ENCODE measurements around the gene BBX.
A peak's percentile ranks its signal among the peaks of the same experiment; 100 is the strongest.

Gene BBX
- 115 to 232 (median 188) reads per million in 9 experiments for total RNA-seq

- Mint-ChIP-seq H3K36me3 (ENCODE audit: insufficient read depth) (peaks cover 14% of the 10 kb centered on the region), H3K9me3 (no peaks in the 10 kb centered on the region), H3K4me3 (peak within 1 kb of the TSS; percentile 96), H3K4me1 (ENCODE audit: low read depth in 2 of 2) (peaks cover 20 to 31% of the 10 kb centered on the region in 2 donors), H3K27ac (peak within 1 kb of the TSS; percentile 92 to 94), H3K27me3 (peaks cover 0 to 3% of the 10 kb centered on the region in 2 donors)
- ATAC-seq (replicated peaks): peak; percentile 85
- peak; percentile 92 to 98 (median 95) for DNase-seq
These were observed at the start of gene BBX for GRCh38 chr3:107522510-107523288. BBX (plus strand) TSS chr3:107522962; CDS start chr3:107710461, 187,499 bp downstream.

DNA sequence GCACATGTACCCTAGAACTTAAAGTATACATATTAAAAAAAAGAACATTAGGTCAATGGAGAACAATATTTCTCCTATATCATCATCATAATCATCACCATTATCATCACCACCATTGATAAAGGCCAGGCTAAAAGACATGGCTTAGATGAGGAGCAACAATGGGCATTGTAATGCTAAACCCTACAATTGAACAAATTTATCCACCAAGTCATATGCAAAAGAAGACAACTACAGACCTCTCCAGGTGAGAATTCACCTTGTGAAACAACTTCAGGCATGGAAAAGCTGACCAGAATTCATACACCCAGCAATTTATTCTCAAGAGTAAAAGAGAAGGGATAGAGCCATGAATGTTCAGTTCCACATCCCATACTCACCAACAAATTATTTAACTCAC is 46.3 kb upstream of the BBX start:
- Mint-ChIP-seq H3K4me1 (ENCODE audit: low read depth in 2 of 2) (no peaks in the 10 kb centered on the region), H3K4me3 (no peak overlapping the region), H3K27me3 (peaks cover 32 to 44% of the 10 kb centered on the region in 2 donors), H3K9me3 (peaks cover 3 to 11% of the 10 kb centered on the region in 2 donors), H3K36me3 (ENCODE audit: insufficient read depth) (no peaks in the 10 kb centered on the region), H3K27ac (no peak overlapping the region)
- ATAC-seq (replicated peaks) (no peak), DNase-seq (no peak)

DNA sequence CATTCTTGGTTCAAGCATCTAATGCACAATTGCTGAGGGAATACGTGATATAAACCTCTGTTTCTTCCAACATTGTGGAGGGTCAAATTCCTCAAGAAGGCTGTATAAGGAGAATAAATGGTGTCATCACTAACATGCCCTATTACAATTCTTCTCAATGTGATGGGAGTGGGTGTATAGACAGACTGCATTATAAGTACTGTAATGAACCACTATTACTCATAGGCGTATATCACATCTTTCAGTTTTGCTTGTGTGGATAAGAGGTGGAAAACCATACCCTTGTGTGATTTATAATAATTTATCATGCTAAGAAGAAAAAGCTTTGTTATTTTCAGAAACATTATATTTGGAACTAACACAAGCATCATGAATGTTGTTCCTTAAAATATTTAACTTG is 35.3 kb upstream of the BBX start:
- no peak for ATAC-seq (replicated peaks)
- DNase-seq: no peak
- Mint-ChIP-seq H3K4me3 (no peak overlapping the region), H3K36me3 (ENCODE audit: insufficient read depth) (no peaks in the 10 kb centered on the region), H3K9me3 (no peaks in the 10 kb centered on the region), H3K27me3 (no peaks in the 10 kb centered on the region), H3K27ac (no peak overlapping the region), H3K4me1 (ENCODE audit: low read depth in 2 of 2) (no peaks in the 10 kb centered on the region)

- no peak for DNase-seq
- no peak for ATAC-seq (replicated peaks)
- no peaks in the 10 kb centered on the region for H3K36me3 Mint-ChIP-seq (ENCODE audit: insufficient read depth)
- H3K9me3 Mint-ChIP-seq: no peaks in the 10 kb centered on the region
- no peaks in the 10 kb centered on the region for H3K4me1 Mint-ChIP-seq (ENCODE audit: low read depth in 2 of 2)
- no peak overlapping the region for H3K27ac Mint-ChIP-seq
- peaks cover 6 to 8% of the 10 kb centered on the region in 2 donors for H3K27me3 Mint-ChIP-seq
- H3K4me3 Mint-ChIP-seq: no peak overlapping the region
These were observed 33.8 kb upstream of the BBX start for GRCh38 chr3:107488942-107489341.

DNA sequence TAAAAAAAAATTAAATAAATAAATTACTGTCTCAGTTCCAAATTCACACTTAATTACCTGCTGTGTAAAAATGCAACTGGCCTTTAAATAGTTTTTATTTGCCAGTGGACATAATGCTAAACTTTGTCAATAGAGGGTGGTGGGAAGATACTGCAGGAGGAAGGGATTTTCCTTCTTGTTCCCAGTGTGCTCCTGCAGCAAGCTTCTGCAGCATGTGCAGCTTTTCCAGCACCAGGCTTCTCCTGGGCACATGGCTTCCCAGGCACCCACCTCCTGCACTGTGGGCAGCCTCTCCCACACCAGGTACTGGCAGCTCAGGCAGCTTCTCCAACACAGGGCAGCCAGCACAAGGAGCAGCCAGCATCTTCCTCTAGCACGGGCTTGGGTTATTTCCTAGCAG is 29.6 kb upstream of the BBX start:
- Mint-ChIP-seq H3K27me3 (peaks cover 7 to 10% of the 10 kb centered on the region in 2 donors), H3K27ac (no peak overlapping the region), H3K4me1 (ENCODE audit: low read depth in 2 of 2) (peaks cover 0 to 1% of the 10 kb centered on the region in 2 donors), H3K9me3 (no peaks in the 10 kb centered on the region), H3K4me3 (no peak overlapping the region), H3K36me3 (ENCODE audit: insufficient read depth) (no peaks in the 10 kb centered on the region)
- no peak for ATAC-seq (replicated peaks)
- no peak for DNase-seq

DNA sequence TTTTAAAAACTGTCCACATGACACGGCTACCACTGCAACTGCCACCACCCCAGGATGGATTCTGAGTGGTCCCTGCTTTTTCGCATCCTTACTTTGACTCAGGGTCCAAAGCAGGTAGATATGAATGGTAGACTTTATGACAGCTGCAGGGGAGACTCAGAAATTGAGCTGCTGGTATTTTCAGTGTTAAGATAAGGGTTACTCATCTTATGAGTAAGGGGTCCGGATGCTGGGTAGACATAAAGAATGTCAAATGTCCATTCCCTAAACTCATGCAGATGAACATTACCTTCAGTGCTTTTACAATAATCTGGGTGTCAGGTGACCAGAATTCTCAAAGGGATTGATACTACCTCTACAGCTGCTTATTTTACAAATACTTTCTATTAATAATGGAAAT is 25.9 kb upstream of the BBX start:
- H3K36me3 Mint-ChIP-seq (ENCODE audit: insufficient read depth): no peaks in the 10 kb centered on the region
- peaks cover 7 to 16% of the 10 kb centered on the region in 2 donors for H3K27me3 Mint-ChIP-seq
- H3K9me3 Mint-ChIP-seq: no peaks in the 10 kb centered on the region
- H3K27ac Mint-ChIP-seq: no peak overlapping the region
- DNase-seq (no peak), ATAC-seq (replicated peaks) (no peak)
- H3K4me1 Mint-ChIP-seq (ENCODE audit: low read depth in 2 of 2): peaks cover 0 to 1% of the 10 kb centered on the region in 2 donors
- no peak overlapping the region for H3K4me3 Mint-ChIP-seq

DNA sequence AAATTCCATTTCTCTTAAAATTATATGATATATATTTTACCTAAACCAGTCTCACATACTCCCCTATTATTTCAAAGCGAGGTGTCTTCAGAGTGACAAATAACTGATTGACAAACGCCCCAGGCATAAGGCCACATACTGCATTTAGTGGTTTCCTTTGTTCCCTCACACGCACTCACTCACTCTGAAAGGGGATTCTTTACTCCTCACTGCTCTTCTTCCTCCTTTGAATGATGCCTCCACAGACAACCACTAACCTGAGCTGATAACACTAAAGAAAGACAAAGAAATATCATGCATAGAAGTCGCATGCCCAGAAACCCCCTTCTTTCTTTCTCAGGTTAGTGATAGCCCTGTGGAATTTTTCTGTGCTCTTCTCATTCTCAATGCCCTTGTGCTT is 24.1 kb upstream of the BBX start:
- H3K4me3 Mint-ChIP-seq: no peak overlapping the region
- H3K4me1 Mint-ChIP-seq (ENCODE audit: low read depth in 2 of 2): peaks cover 0 to 1% of the 10 kb centered on the region in 2 donors
- H3K27me3 Mint-ChIP-seq: peaks cover 4 to 11% of the 10 kb centered on the region in 2 donors
- no peak for ATAC-seq (replicated peaks)
- no peak overlapping the region for H3K27ac Mint-ChIP-seq
- DNase-seq: no peak
- no peaks in the 10 kb centered on the region for H3K36me3 Mint-ChIP-seq (ENCODE audit: insufficient read depth)
- H3K9me3 Mint-ChIP-seq: no peaks in the 10 kb centered on the region

DNA sequence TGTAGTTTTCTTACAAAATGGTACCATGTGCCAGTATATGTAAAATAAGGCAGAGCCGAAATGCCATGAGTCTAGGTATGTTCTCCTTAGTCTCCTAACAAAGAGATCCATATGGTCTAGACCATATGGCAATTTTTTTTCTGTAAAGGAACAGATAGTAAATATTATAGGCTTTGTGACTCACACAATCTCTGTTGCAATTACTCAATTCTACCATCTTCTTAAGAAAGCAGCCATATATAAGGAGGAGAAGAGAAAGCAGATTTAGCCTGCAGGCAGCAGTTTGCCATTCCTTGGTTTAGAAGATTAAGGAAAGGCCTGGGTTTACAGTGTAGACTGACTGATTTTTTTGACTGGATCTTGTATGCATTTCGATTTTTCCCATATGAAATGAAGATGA is 16.3 kb upstream of the BBX start:
- Mint-ChIP-seq H3K4me1 (ENCODE audit: low read depth in 2 of 2) (no peaks in the 10 kb centered on the region), H3K36me3 (ENCODE audit: insufficient read depth) (no peaks in the 10 kb centered on the region), H3K4me3 (no peak overlapping the region), H3K27ac (no peak overlapping the region), H3K9me3 (no peaks in the 10 kb centered on the region), H3K27me3 (peaks cover 12 to 26% of the 10 kb centered on the region in 2 donors)
- ATAC-seq (replicated peaks) (no peak), DNase-seq (no peak)

- no peaks in the 10 kb centered on the region for H3K36me3 Mint-ChIP-seq (ENCODE audit: insufficient read depth)
- ATAC-seq (replicated peaks) (no peak), DNase-seq (no peak)
- peaks cover 25 to 41% of the 10 kb centered on the region in 2 donors for H3K27me3 Mint-ChIP-seq
- H3K4me3 Mint-ChIP-seq: no peak overlapping the region
- H3K27ac Mint-ChIP-seq: no peak overlapping the region
- H3K4me1 Mint-ChIP-seq (ENCODE audit: low read depth in 2 of 2): no peaks in the 10 kb centered on the region
- no peaks in the 10 kb centered on the region for H3K9me3 Mint-ChIP-seq
These were observed 14.4 kb upstream of the BBX start for GRCh38 chr3:107508331-107508730.

DNA sequence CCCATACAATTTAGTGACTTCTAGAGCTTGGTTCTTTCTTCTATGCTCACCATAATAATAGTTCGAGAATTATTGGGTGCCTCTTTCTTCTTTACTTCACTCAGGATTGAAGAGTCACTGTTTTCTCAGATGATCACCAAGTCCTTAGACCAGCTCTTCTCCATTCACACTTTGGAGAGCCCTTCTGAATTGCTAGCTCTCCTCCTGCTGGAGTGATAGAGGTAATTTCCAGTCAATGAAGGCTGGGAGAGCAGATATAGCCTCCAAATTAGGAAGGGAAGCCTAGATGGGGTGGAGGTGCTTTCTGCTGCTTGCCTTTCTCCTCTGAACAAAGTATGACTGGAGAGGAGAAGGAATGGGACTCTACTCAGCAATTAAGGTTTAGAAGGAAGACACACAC is 10.7 kb upstream of the BBX start:
- H3K27ac Mint-ChIP-seq: no peak overlapping the region
- H3K36me3 Mint-ChIP-seq (ENCODE audit: insufficient read depth): no peaks in the 10 kb centered on the region
- DNase-seq: no peak
- H3K4me3 Mint-ChIP-seq: no peak overlapping the region
- no peak for ATAC-seq (replicated peaks)
- H3K9me3 Mint-ChIP-seq: no peaks in the 10 kb centered on the region
- H3K4me1 Mint-ChIP-seq (ENCODE audit: low read depth in 2 of 2): no peaks in the 10 kb centered on the region
- H3K27me3 Mint-ChIP-seq: peaks cover 39 to 67% of the 10 kb centered on the region in 2 donors

- H3K27me3 Mint-ChIP-seq: peaks cover 31 to 59% of the 10 kb centered on the region in 2 donors
- H3K4me3 Mint-ChIP-seq: no peak overlapping the region
- ATAC-seq (replicated peaks) (no peak), DNase-seq (no peak)
- H3K4me1 Mint-ChIP-seq (ENCODE audit: low read depth in 2 of 2): no peaks in the 10 kb centered on the region
- H3K36me3 Mint-ChIP-seq (ENCODE audit: insufficient read depth): no peaks in the 10 kb centered on the region
- no peaks in the 10 kb centered on the region for H3K9me3 Mint-ChIP-seq
- H3K27ac Mint-ChIP-seq: no peak overlapping the region
These were observed 8.3 kb upstream of the BBX start for GRCh38 chr3:107514453-107514852.

- no peak overlapping the region for H3K4me3 Mint-ChIP-seq
- no peak overlapping the region for H3K27ac Mint-ChIP-seq
- peaks cover 27 to 49% of the 10 kb centered on the region in 2 donors for H3K27me3 Mint-ChIP-seq
- H3K9me3 Mint-ChIP-seq: no peaks in the 10 kb centered on the region
- no peaks in the 10 kb centered on the region for H3K4me1 Mint-ChIP-seq (ENCODE audit: low read depth in 2 of 2)
- no peak for DNase-seq
- ATAC-seq (replicated peaks): no peak
- H3K36me3 Mint-ChIP-seq (ENCODE audit: insufficient read depth): no peaks in the 10 kb centered on the region
These were observed 6.3 kb upstream of the BBX start for GRCh38 chr3:107516475-107516874.

- Mint-ChIP-seq H3K27me3 (peaks cover 13 to 14% of the 10 kb centered on the region in 2 donors), H3K9me3 (no peaks in the 10 kb centered on the region), H3K4me3 (no peak overlapping the region), H3K4me1 (ENCODE audit: low read depth in 2 of 2) (peaks cover 6 to 14% of the 10 kb centered on the region in 2 donors), H3K27ac (no peak overlapping the region), H3K36me3 (ENCODE audit: insufficient read depth) (peaks cover 9% of the 10 kb centered on the region)
- ATAC-seq (replicated peaks) (no peak), DNase-seq (no peak)
These were observed 2.2 kb upstream of the BBX start for GRCh38 chr3:107520535-107520934.

DNA sequence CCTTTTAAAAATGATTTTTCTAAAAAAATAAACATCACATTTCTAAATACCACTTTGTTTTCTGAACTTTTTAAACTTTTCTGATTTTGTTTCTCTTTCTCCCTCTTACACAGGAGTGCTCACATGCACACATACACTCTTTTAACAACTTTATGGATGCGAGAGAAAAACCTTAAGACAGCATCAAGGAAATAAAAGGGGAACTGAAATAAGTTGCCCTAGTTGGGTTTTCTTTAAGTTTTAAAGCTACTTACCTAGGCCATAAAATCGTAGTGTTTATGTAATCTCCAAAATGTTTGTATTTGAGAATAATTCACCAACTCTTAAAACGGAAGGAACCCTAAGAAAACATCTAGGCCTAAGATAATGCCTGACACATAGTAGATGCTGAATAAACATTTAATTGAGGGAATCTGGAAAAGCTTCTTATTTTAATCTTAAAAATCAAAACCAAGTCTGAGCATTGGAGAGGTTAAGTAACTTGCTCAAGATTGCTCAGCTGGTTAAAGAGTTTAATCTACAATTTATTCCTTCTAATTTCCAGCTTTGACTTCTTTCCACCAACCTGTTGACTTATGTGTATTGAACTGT is 1.2 kb upstream of the BBX start:
- no peak overlapping the region for H3K4me3 Mint-ChIP-seq
- no peak for ATAC-seq (replicated peaks)
- peaks cover 13 to 20% of the 10 kb centered on the region in 2 donors for H3K4me1 Mint-ChIP-seq (ENCODE audit: low read depth in 2 of 2)
- H3K27me3 Mint-ChIP-seq: peaks cover 4 to 14% of the 10 kb centered on the region in 2 donors
- H3K27ac Mint-ChIP-seq: no peak overlapping the region
- peaks cover 14% of the 10 kb centered on the region for H3K36me3 Mint-ChIP-seq (ENCODE audit: insufficient read depth)
- no peaks in the 10 kb centered on the region for H3K9me3 Mint-ChIP-seq
- no peak for DNase-seq
